HG02798 (cell line): ENCODE measurements around the gene MYMX.

ENCODE experiments used
- ATAC-seq: cut with Tn5 transposase; IDR thresholded peaks from one replicate; pipeline ENCODE4 v1.9.1; 2021; ENCODE audit warnings: mild to moderate bottlenecking; ENCODE audit not compliant: unreplicated experiment, poor library complexity

The MYMX gene

GRCh38 chr6:44247338-44248302 is 30.9 kb downstream of the MYMX start:
- peak; percentile 35 for ATAC-seq

DNA sequence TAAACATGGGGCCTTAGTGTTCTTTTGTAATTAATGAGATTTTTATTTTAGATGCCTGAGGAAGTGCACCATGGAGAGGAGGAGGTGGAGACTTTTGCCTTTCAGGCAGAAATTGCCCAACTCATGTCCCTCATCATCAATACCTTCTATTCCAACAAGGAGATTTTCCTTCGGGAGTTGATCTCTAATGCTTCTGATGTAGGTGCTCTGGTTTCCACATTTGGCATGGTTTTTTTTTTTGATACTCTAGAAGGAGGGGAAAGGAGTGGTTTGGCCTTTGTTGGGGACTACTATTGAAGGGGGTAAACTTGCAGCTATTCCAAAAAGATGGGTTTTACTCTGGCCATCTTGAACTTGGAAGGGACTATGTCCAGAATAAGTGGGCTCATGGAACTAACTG is 31.9 kb downstream of the MYMX start:
- ATAC-seq, result no peak

DNA sequence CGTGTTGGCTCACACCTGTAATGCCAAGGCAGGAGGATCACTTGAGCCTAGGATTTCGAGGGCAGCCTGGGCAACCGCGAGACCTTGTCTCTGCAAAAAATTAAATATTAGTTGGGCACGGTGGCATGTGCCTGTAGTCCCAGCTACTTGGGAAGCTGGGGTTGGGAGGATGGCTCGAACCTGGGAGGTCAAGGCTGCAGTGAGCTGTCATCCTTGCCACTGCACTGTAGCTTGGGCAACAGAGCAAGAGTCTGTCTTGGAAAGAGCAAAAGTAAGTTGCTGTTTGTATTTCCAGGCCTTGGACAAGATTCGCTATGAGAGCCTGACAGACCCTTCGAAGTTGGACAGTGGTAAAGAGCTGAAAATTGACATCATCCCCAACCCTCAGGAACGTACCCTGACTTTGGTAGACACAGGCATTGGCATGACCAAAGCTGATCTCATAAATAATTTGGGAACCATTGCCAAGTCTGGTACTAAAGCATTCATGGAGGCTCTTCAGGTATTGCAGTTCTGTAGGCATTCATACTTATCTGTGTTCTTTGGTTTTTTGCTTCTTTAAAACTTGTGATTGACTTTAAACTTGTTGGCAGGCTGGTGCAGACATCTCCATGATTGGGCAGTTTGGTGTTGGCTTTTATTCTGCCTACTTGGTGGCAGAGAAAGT is 32.5 kb downstream of the MYMX start:
- no peak for ATAC-seq

DNA sequence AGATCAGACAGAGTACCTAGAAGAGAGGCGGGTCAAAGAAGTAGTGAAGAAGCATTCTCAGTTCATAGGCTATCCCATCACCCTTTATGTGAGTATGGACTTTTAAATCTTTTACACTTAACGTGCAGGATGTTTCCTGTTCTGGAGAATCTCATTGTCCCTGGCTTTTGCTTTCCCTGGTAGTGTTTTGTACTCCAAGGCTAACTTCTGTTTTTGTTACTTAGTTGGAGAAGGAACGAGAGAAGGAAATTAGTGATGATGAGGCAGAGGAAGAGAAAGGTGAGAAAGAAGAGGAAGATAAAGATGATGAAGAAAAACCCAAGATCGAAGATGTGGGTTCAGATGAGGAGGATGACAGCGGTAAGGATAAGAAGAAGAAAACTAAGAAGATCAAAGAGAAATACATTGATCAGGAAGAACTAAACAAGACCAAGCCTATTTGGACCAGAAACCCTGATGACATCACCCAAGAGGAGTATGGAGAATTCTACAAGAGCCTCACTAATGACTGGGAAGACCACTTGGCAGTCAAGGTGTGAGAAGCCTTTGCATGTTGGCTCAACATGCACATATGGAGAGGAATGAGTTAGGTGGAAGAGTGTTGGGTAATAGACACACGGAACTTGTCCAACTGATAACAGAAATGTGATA is 33.5 kb downstream of the MYMX start:
- no peak for ATAC-seq

DNA sequence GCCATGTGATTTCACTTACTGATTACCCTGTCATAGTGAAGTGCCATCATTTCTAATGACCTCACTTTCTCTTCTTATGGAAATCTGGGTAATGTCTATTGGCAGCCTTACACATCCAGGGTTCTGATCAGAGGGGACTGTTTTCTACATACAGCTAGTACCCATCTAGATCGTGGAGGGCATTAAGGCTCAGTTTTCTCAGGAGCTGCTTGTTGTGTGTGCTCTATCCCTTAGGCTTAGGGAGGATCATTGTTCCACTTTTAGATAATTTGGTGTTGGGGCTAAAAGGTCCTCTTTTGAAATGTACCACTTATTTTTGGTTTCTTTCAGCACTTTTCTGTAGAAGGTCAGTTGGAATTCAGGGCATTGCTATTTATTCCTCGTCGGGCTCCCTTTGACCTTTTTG is 34.0 kb downstream of the MYMX start:
- ATAC-seq, result no peak

GRCh38 chr6:44251576-44252524 is 35.1 kb downstream of the MYMX start:
- ATAC-seq, result no peak

DNA sequence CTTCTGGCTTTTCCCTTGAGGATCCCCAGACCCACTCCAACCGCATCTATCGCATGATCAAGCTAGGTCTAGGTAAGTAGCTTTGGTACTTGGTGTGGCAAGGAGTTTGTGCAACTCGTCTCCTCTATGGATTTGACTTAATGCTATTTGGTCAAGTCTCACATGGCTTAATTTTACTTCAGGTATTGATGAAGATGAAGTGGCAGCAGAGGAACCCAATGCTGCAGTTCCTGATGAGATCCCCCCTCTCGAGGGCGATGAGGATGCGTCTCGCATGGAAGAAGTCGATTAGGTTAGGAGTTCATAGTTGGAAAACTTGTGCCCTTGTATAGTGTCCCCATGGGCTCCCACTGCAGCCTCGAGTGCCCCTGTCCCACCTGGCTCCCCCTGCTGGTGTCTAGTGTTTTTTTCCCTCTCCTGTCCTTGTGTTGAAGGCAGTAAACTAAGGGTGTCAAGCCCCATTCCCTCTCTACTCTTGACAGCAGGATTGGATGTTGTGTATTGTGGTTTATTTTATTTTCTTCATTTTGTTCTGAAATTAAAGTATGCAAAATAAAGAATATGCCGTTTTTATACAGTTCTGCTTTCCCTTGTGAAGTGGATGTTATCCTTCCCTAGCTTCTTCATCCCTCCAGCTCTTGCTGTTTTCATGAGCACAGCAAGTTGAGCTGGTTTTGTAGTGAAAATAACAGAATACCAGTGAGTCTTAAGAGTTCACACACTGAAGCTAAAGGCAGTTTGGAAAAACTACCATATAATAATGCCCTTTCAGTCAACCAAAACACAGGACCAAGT is 36.8 kb downstream of the MYMX start:
- no peak for ATAC-seq

DNA sequence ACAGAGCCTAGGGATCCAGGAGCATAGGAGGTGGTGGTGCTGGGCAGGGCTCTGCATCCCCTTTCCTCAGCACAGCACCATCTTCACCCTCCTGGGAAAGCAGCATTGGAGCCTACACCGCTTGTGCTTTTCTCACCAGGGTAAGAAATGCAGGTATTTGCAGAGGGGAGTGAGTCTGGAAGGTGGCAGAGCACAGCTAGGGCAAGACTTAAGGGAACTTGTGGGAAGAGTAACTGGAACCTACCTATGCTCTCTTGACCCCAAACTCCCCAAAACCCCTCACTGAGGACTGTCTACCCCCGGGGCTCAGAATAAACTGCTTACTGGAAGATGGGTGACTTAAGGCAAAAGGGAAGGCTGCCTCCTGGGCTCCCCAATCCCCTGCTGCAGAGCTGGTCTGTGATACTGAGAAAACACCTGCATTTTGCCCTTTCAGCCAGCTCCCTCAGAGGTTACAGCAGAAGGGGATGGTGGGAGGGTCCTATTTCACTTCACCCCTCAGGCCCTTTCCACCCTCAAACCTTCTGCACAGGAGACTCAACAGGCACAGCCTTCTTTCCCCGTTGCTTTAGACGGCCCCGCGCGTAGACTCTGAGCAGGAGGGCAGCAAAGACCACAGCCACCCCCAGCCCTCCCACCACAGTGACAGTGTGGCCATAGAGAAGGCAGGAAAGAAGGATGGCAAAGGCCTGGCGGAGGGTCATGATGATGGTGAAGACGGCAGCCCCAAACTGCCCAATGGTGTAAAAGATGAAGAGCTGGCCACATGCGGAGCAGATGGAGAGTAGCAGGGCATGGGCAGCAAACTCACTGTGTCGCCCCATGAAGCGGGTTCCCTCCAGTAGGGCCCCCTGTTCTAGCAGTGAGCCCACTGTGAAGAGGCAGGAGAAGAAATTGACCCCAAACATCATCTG is 37.7 kb downstream of the MYMX start:
- ATAC-seq, result no peak

DNA sequence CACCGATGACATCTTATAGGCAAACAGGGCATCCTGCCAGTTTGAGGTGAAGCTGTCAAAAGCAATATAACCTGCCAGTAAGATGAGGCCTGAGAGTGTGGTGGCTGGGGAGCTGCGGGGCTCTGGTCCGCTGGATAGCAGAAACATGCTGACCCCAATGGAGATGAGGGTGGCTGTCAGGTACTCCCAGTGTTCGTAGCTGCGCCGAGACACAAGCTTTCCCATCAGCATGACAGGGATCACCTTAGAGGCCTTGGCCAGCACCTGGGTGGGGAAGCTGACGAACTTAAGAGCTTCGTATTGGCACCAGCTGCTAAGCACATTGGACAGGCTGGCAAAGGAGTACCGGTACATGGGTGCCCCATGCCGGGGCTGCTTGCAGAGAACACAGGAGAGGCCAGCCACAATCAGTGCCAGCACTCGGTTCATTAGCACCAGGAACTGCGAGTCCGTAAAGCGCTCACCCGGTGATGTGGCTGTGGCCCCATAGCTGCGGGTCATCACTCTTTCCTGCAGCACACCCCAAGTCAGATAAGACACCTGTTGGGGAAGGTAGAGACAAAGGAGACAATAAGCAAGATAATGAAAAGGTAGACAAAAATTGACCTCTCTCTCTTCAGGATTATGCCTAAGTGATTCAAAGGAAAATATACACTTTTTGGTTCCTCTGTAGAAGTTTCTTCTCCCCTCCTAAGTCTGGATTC is 38.5 kb downstream of the MYMX start:
- no peak for ATAC-seq

- ATAC-seq, result no peak
Observed at GRCh38 chr6:44255871-44256774, 39.4 kb downstream of the MYMX start.

DNA sequence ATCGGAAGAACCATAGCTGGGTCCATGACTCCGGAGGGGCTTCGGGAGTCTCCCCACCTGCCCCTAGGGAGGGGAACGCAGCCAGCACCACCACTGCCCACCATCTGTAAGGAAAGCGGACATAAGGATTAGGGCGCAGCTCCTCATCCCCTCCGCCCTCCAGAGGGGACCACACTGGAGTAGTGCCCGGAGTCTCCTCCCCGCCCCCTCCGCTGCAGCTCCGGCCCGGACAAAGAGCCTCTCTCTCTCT is 40.0 kb downstream of the MYMX start:
- ATAC-seq, result no peak

- ATAC-seq, result peak; percentile 59
Observed at GRCh38 chr6:44257025-44257752, 40.5 kb downstream of the MYMX start, which contains the start of gene SLC35B2. TSS of gene SLC35B2 (minus strand) at chr6:44257528. CDS start at chr6:44257410, 118 bp downstream.

- peak; percentile 9 for ATAC-seq
Observed at GRCh38 chr6:44257753-44258324, 41.1 kb downstream of the MYMX start.

- no peak for ATAC-seq
Observed at GRCh38 chr6:44258325-44258863, 41.7 kb downstream of the MYMX start.

GRCh38 chr6:44258921-44259320 is 42.2 kb downstream of the MYMX start:
- no peak for ATAC-seq

- no peak for ATAC-seq
Observed at GRCh38 chr6:44260011-44260410, 43.3 kb downstream of the MYMX start.
